ENCODE data around the gene VPS9D1. TPM values are rescaled to one million over a fixed set of nuclear protein-coding genes. Genes with fewer than 3 reads are reported as not detected.

The VPS9D1 gene
- total and polyA plus RNA-seq, 9 donors = 0.50 to 15.5 (median 9.7) TPM

DNA sequence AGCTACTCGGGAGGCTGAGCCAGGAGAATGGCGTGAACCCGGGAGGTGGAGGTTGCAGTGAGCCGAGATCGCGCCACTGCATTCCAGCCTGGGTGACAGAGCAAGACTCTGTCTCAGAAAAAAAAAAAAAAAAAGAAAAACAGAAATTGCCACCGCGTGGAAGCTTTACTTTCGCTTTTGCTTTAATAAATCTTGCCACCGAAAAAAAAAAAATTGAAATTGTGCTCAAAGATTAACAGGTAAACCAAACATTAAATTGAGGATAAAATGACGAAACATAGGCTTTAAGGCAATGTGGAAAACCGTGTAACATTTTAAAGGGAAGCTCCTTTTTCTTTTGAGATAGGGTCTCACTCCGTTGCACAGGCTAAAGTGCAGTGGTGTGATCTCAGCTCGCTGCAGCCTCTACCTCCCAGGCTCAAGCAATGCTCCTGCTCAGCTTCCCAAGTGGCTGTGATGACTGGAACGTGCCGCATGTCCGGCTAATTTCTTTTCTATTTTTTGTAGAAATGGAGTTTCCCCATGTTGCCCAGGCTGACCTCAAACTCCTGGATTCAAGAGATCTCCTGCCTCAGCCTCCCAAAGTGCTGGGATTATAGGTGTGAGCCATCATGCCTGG is 40.7 kb upstream of the VPS9D1 start:
- Histone ChIP-seq H3K27ac (no peak overlapping the region), H3K36me3 (no peaks in the 10 kb centered on the region), H3K9me3 (no peaks in the 10 kb centered on the region), H3K27me3 (no peaks in the 10 kb centered on the region), H3K4me3 (no peak overlapping the region), H3K4me1 (ENCODE audit: insufficient read depth) (no peaks in the 10 kb centered on the region)
- WGBS, 3 donors = 65 to 88% (median 78%) methylated on average over 17 of the region's 17 CpGs
- intact Hi-C loops (cut with DNase I) = no loop called here
- TF ChIP-seq, protein P1, sequence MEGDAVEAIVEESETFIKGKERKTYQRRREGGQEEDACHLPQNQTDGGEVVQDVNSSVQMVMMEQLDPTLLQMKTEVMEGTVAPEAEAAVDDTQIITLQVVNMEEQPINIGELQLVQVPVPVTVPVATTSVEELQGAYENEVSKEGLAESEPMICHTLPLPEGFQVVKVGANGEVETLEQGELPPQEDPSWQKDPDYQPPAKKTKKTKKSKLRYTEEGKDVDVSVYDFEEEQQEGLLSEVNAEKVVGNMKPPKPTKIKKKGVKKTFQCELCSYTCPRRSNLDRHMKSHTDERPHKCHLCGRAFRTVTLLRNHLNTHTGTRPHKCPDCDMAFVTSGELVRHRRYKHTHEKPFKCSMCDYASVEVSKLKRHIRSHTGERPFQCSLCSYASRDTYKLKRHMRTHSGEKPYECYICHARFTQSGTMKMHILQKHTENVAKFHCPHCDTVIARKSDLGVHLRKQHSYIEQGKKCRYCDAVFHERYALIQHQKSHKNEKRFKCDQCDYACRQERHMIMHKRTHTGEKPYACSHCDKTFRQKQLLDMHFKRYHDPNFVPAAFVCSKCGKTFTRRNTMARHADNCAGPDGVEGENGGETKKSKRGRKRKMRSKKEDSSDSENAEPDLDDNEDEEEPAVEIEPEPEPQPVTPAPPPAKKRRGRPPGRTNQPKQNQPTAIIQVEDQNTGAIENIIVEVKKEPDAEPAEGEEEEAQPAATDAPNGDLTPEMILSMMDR (IDR thresholded peaks at IDR 0.05) = no peak
- TF ChIP-seq EP300 (IDR thresholded peaks at IDR 0.05) = no peak
- TF ChIP-seq POLR2A (IDR thresholded peaks at IDR 0.05) = no peak
- no peak for DNase-seq

DNA sequence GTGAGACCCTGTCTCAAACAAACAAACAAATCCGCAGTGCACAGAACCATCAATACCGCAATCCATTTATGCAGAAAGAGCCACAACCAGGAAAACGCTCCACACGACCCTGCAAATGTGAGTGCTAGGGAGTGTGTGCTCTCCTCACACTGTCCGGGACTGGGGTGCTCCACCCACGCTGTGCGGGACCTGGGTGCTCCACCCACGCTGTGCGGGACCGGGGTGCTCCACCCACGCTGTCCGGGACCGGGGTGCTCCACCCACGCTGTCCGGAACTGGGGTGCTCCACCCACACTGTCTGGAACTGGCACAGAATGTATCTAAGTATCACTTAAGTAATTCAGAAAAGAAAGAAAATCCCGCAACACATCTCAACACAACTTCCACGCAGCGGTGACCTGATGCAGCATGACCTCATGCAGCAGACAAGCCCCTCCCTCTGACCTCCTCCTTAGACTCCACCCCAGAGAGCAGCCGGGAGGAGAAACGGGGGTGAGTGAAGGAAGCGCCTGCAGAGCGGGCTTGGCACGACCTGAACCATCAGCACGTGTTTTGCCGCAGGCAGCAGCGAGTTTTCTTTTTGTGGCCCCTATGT is 39.1 kb upstream of the VPS9D1 start:
- no peak for TF ChIP-seq POLR2A (IDR thresholded peaks at IDR 0.05)
- TF ChIP-seq, protein P1 (IDR thresholded peaks at IDR 0.05) = no peak
- TF ChIP-seq EP300 (IDR thresholded peaks at IDR 0.05) = no peak
- no peak for DNase-seq
- Histone ChIP-seq H3K27me3 (no peaks in the 10 kb centered on the region), H3K4me3 (no peak overlapping the region), H3K27ac (no peak overlapping the region), H3K36me3 (no peaks in the 10 kb centered on the region), H3K9me3 (no peaks in the 10 kb centered on the region), H3K4me1 (ENCODE audit: insufficient read depth) (no peaks in the 10 kb centered on the region)
- 77 to 82% (median 82%) methylated on average over 26 of the region's 26 CpGs for WGBS, 3 donors
- intact Hi-C loops (cut with DNase I) = no loop called here

DNA sequence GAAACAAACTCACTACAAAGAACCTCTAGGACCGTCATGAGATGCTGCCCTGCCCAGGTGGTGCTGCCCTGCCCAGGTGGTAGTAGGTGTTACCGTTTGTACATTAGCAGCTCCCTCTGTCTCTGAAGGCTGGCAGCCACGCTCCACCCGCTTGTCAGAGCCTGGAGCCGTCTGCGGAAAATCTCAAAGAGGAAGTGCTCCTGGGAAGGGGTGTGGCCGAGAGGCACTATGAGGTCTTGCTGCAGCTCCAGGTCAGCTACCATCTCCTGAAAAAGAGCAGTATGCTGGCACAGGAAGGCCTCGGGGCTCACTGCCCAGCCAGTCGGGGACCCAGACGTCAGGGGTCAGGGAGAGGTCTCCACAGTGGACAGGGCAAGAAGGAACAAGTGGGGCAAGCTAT is 28.9 kb upstream of the VPS9D1 start:
- DNase-seq = no peak
- Histone ChIP-seq H3K4me1 (ENCODE audit: insufficient read depth) (peaks cover 5% of the 10 kb centered on the region), H3K36me3 (no peaks in the 10 kb centered on the region), H3K27ac (no peak overlapping the region), H3K4me3 (no peak overlapping the region), H3K27me3 (no peaks in the 10 kb centered on the region), H3K9me3 (no peaks in the 10 kb centered on the region)
- WGBS, 3 donors = 77 to 82% (median 77%) methylated on average over 10 of the region's 10 CpGs
- intact Hi-C loops (cut with DNase I) = no loop called here
- TF ChIP-seq POLR2A (IDR thresholded peaks at IDR 0.05) (no peak), EP300 (IDR thresholded peaks at IDR 0.05) (no peak)
- TF ChIP-seq, protein P1 (IDR thresholded peaks at IDR 0.05) = no peak

DNA sequence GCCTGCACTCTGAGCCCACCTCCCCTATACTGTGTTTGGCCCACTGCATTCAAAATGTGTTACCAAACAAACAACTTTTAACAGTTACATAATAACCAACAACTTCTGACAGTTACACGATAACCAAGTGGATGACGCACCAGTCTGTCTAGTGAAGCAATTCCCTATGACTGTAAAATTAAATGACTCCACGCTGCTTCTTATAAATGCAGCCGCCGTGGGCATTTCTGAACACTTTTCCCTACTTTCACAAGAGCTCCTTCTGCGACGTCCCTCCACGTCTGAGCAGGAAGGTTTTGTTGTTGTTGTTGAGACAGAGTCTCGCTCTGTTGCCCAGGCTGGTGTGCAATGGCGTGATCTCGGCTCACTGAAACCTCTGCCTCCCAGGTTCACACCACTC is 28.2 kb upstream of the VPS9D1 start:
- no peak for DNase-seq
- Histone ChIP-seq H3K27ac (no peak overlapping the region), H3K36me3 (no peaks in the 10 kb centered on the region), H3K4me1 (ENCODE audit: insufficient read depth) (peaks cover 5% of the 10 kb centered on the region), H3K9me3 (no peaks in the 10 kb centered on the region), H3K27me3 (no peaks in the 10 kb centered on the region), H3K4me3 (no peak overlapping the region)
- 95 to 97% (median 96%) methylated on average over 11 of the region's 11 CpGs for whole genome bisulfite sequencing, 3 donors
- intact Hi-C loops (cut with DNase I) = no loop called here
- TF ChIP-seq, protein P1 (IDR thresholded peaks at IDR 0.05) = no peak
- no peak for TF ChIP-seq EP300 (IDR thresholded peaks at IDR 0.05)
- TF ChIP-seq POLR2A (IDR thresholded peaks at IDR 0.05) = no peak

Measured in ovary (tissue), 9 donors.